GM23338 (cell line): Measurements from ENCODE around the gene ASTL. TPM values are rescaled to one million over a fixed set of nuclear protein-coding genes. Genes with fewer than 3 reads are reported as not detected.

Experiments used
- ATAC-seq: fragments of 200-7000 bp; cut with Tn5 transposase; 3 replicates; pipeline ENCODE4 v1.9.1; 2020
- DNase-seq: peaks from one replicate; pipeline ENCODE4 v3.0.0-alpha.2; 2015; ENCODE audit warnings: low spot score
- H2AFZ ChIP-seq: fragments of 200-600 bp; sonication (generic); 2 replicates; pipeline ENCODE4 v1.8.0; 2016; ENCODE audit warnings: antibody characterized with exemption, mild to moderate bottlenecking, moderate library complexity
- H3F3A ChIP-seq: fragments of 200-600 bp; sonication (generic); replicated peaks from 2 replicates; pipeline ENCODE4 v1.8.0; 2017; ENCODE audit warnings: antibody characterized with exemption, mixed run types, low read depth
- H3K27ac ChIP-seq: fragments of 200-600 bp; sonication (generic); 2 replicates; pipeline ENCODE4 v1.6.1; 2016; ENCODE audit warnings: low read depth
- H3K27me3 ChIP-seq: fragments of 200-600 bp; sonication (generic); 2 replicates; pipeline ENCODE4 v1.8.0; 2016; ENCODE audit warnings: mild to moderate bottlenecking, mixed run types, moderate library complexity; ENCODE audit not compliant: insufficient read depth
- H3K36me3 ChIP-seq: fragments of 200-600 bp; sonication (generic); 2 replicates; pipeline ENCODE4 v1.8.0; 2016; ENCODE audit warnings: mild to moderate bottlenecking; ENCODE audit not compliant: insufficient read depth
- H3K4me1 ChIP-seq: fragments of 200-600 bp; sonication (generic); 2 replicates; pipeline ENCODE4 v1.8.0; 2016; ENCODE audit warnings: mild to moderate bottlenecking, moderate library complexity; ENCODE audit not compliant: insufficient read depth
- H3K4me2 ChIP-seq: fragments of 200-600 bp; sonication (generic); 2 replicates; pipeline ENCODE4 v1.7.1; 2017; ENCODE audit warnings: mixed run types
- H3K4me3 ChIP-seq: fragments of 200-600 bp; sonication (generic); 2 replicates; pipeline ENCODE4 v1.6.1; 2016; ENCODE audit warnings: mixed run types
- H3K79me2 ChIP-seq: fragments of 200-600 bp; sonication (generic); replicated peaks from 2 replicates; pipeline ENCODE4 v1.8.0; 2017; ENCODE audit warnings: mild to moderate bottlenecking; ENCODE audit not compliant: insufficient read depth
- H3K9me2 ChIP-seq: fragments of 200-600 bp; sonication (generic); 2 replicates; pipeline ENCODE4 v1.8.0; 2017; ENCODE audit not compliant: insufficient read depth
- H4K20me1 ChIP-seq: fragments of 200-600 bp; sonication (generic); replicated peaks from 2 replicates; pipeline ENCODE4 v1.8.0; 2017; ENCODE audit warnings: mild to moderate bottlenecking; ENCODE audit not compliant: insufficient read depth
- H3K27ac Mint-ChIP-seq: 2 replicates; pipeline ENCODE4 v1.8.0; 2020; ENCODE audit warnings: inconsistent platforms, mild to moderate bottlenecking, moderate library complexity, mixed read lengths
- H3K27me3 Mint-ChIP-seq: 3 replicates; pipeline ENCODE4 v1.8.0; 2022; ENCODE audit warnings: low read depth, mild to moderate bottlenecking, moderate library complexity, mixed read lengths, inconsistent platforms; ENCODE audit not compliant: insufficient read depth, poor library complexity
- H3K36me3 Mint-ChIP-seq: 3 replicates; pipeline ENCODE4 v1.8.0; 2021; ENCODE audit warnings: low read depth, mild to moderate bottlenecking, inconsistent platforms, moderate library complexity, mixed read lengths
- H3K4me1 Mint-ChIP-seq: 3 replicates; pipeline ENCODE4 v1.8.0; 2020; ENCODE audit warnings: mild to moderate bottlenecking, inconsistent platforms, mixed read lengths
- H3K4me3 Mint-ChIP-seq: 3 replicates; pipeline ENCODE4 v1.8.0; 2021; ENCODE audit warnings: moderate library complexity, mild to moderate bottlenecking, inconsistent platforms, mixed read lengths
- H3K9me3 Mint-ChIP-seq: 3 replicates; pipeline ENCODE4 v1.8.0; 2020; ENCODE audit warnings: moderate library complexity, mild to moderate bottlenecking, inconsistent platforms, mixed read lengths
- CREB1 ChIP-seq: fragments of 250-450 bp; sonication (Bioruptor Pico); IDR thresholded peaks from 2 replicates; pipeline ENCODE4 v1.5.0; 2020; ENCODE audit warnings: low read depth, mild to moderate bottlenecking, moderate library complexity
- EZH2 ChIP-seq: fragments of 200-600 bp; sonication (generic); IDR thresholded peaks from one replicate; pipeline ENCODE4 v1.8.0; 2017; ENCODE audit warnings: antibody characterized with exemption, mild to moderate bottlenecking, low read depth; ENCODE audit not compliant: unreplicated experiment
- EZH2phosphoT487 ChIP-seq: fragments of 200-600 bp; sonication (generic); IDR thresholded peaks from one replicate; pipeline ENCODE4 v1.8.1; 2018; ENCODE audit warnings: antibody characterized with exemption; ENCODE audit not compliant: unreplicated experiment
- JUNB ChIP-seq: IDR thresholded peaks from one replicate; pipeline ENCODE4 v1.6.1; 2016; ENCODE audit warnings: antibody characterized with exemption; ENCODE audit not compliant: unreplicated experiment
- NANOG ChIP-seq: IDR thresholded peaks from 2 replicates; pipeline ENCODE4 v1.6.1; 2016; ENCODE audit warnings: antibody characterized with exemption, borderline replicate concordance
- POLR2AphosphoS5 ChIP-seq: IDR thresholded peaks from 2 replicates; pipeline ENCODE4 v1.6.1; 2016; ENCODE audit warnings: antibody characterized with exemption, low read depth
- STAT1 ChIP-seq: IDR thresholded peaks from one replicate; pipeline ENCODE4 v1.6.1; 2016; ENCODE audit warnings: antibody characterized with exemption; ENCODE audit not compliant: unreplicated experiment
- ZNF114 ChIP-seq: fragments of 250-450 bp; sonication (Bioruptor Pico); IDR thresholded peaks from 2 replicates; pipeline ENCODE4 v1.5.0; 2020; ENCODE audit warnings: mild to moderate bottlenecking, moderate library complexity
- ZNF331 ChIP-seq: fragments of 250-450 bp; sonication (Bioruptor Pico); IDR thresholded peaks from 2 replicates; pipeline ENCODE4 v1.5.0; 2020; ENCODE audit warnings: low read depth, mild to moderate bottlenecking, moderate library complexity
- polyA plus RNA-seq: library from polyadenylated mRNA; unstranded; fragments of >200 nt; fragmentation: Nextera tagmentation; extraction: Ambion mirVana; gene quantifications from 2 replicates; pipeline ENCODE4 v1.2.1, GENCODE V29; 2016
- total RNA-seq: library from RNA; depleted of rRNA; stranded (reverse); fragments of >200 nt; shearing (Covaris generic); gene quantifications from 2 replicates; pipeline ENCODE4 v1.2.3, GENCODE V29; 2014
- TF ChIP-seq, protein P1 (sequence below): IDR thresholded peaks from 2 replicates; pipeline ENCODE4 v1.6.1; 2016; ENCODE audit warnings: antibody characterized with exemption
- TF ChIP-seq, protein P2 (sequence below), 2 experiments: fragments of 200-600 bp in 1 of 2; sonication (generic) in 1 of 2; conservative IDR thresholded peaks; 2 replicates each; pipeline versions ENCODE4 v1.5.1 to v1.6.1; 2016 to 2017; ENCODE audit warnings: antibody characterized with exemption in 2 of 2, low read depth in 2 of 2, mild to moderate bottlenecking in 2 of 2, moderate library complexity in 1 of 2
- TF ChIP-seq, protein P3 (sequence below): fragments of 250-450 bp; sonication (Bioruptor Pico); IDR thresholded peaks from 2 replicates; pipeline ENCODE4 v1.5.0; 2020; ENCODE audit warnings: mild to moderate bottlenecking, moderate library complexity
- TF ChIP-seq, protein P4 (sequence below): IDR thresholded peaks from one replicate; pipeline ENCODE4 v1.6.1; 2018; ENCODE audit warnings: antibody characterized with exemption; ENCODE audit not compliant: unreplicated experiment

The ASTL gene
- total and polyA plus RNA-seq, 2 experiments from 2014 or later = 0.23 TPM; not detected in 1

DNA sequence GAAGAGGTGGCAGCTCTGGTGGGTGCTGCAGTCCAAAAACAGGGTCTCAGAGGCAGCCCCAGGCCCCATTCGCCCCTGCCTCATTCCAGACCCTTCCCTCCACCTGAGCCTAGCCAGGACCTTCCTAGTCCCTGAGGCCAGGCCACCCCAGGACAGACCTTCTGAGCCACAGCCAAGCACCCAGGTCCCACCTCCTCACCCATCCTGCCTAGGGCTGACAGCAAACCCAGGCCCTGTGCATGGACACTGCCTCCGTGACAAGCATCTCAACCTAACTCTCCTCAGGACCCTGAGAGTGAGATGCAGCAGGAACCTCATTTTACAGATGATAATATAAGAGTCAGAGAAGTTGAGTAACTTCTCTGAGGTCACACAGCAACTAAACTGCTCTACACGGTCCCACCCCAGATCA, 37.4 kb downstream of the ASTL start:
- Histone ChIP-seq H3K27me3 (no peaks in the 10 kb centered on the region), H3K4me1 (peaks cover 7% of the 10 kb centered on the region; the same call in 1 of the 2 replicates), H3F3A (no peaks in the 10 kb centered on the region), H3K4me3 (no peak overlapping the region), H3K36me3 (no peaks in the 10 kb centered on the region), H4K20me1 (no peaks in the 10 kb centered on the region), H3K79me2 (no peaks in the 10 kb centered on the region), H3K9me2 (no peaks in the 10 kb centered on the region), H3K4me2 (no peak overlapping the region), H3K27ac (no peak overlapping the region), H2AFZ (no peak overlapping the region)
- H3K27ac Mint-ChIP-seq = no peak overlapping the region
- H3K27me3 Mint-ChIP-seq = peaks cover 7% of the 10 kb centered on the region
- DNase-seq (no peak), ATAC-seq (no peak)
- TF ChIP-seq EZH2phosphoT487 (no peak), STAT1 (no peak), NANOG (no peak), POLR2AphosphoS5 (no peak), JUNB (no peak), EZH2 (no peak), ZNF114 (CRISPR knock-in tag) (no peak), ZNF331 (CRISPR knock-in tag) (no peak), CREB1 (CRISPR knock-in tag) (no peak)
- TF ChIP-seq, protein P1, sequence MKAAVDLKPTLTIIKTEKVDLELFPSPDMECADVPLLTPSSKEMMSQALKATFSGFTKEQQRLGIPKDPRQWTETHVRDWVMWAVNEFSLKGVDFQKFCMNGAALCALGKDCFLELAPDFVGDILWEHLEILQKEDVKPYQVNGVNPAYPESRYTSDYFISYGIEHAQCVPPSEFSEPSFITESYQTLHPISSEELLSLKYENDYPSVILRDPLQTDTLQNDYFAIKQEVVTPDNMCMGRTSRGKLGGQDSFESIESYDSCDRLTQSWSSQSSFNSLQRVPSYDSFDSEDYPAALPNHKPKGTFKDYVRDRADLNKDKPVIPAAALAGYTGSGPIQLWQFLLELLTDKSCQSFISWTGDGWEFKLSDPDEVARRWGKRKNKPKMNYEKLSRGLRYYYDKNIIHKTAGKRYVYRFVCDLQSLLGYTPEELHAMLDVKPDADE = no peak
- TF ChIP-seq, protein P2, sequence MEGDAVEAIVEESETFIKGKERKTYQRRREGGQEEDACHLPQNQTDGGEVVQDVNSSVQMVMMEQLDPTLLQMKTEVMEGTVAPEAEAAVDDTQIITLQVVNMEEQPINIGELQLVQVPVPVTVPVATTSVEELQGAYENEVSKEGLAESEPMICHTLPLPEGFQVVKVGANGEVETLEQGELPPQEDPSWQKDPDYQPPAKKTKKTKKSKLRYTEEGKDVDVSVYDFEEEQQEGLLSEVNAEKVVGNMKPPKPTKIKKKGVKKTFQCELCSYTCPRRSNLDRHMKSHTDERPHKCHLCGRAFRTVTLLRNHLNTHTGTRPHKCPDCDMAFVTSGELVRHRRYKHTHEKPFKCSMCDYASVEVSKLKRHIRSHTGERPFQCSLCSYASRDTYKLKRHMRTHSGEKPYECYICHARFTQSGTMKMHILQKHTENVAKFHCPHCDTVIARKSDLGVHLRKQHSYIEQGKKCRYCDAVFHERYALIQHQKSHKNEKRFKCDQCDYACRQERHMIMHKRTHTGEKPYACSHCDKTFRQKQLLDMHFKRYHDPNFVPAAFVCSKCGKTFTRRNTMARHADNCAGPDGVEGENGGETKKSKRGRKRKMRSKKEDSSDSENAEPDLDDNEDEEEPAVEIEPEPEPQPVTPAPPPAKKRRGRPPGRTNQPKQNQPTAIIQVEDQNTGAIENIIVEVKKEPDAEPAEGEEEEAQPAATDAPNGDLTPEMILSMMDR (conservative IDR thresholded peaks at IDR 0.05; ENCODE audit: low read depth in 2 of 2) = no peak
- TF ChIP-seq, protein P3, sequence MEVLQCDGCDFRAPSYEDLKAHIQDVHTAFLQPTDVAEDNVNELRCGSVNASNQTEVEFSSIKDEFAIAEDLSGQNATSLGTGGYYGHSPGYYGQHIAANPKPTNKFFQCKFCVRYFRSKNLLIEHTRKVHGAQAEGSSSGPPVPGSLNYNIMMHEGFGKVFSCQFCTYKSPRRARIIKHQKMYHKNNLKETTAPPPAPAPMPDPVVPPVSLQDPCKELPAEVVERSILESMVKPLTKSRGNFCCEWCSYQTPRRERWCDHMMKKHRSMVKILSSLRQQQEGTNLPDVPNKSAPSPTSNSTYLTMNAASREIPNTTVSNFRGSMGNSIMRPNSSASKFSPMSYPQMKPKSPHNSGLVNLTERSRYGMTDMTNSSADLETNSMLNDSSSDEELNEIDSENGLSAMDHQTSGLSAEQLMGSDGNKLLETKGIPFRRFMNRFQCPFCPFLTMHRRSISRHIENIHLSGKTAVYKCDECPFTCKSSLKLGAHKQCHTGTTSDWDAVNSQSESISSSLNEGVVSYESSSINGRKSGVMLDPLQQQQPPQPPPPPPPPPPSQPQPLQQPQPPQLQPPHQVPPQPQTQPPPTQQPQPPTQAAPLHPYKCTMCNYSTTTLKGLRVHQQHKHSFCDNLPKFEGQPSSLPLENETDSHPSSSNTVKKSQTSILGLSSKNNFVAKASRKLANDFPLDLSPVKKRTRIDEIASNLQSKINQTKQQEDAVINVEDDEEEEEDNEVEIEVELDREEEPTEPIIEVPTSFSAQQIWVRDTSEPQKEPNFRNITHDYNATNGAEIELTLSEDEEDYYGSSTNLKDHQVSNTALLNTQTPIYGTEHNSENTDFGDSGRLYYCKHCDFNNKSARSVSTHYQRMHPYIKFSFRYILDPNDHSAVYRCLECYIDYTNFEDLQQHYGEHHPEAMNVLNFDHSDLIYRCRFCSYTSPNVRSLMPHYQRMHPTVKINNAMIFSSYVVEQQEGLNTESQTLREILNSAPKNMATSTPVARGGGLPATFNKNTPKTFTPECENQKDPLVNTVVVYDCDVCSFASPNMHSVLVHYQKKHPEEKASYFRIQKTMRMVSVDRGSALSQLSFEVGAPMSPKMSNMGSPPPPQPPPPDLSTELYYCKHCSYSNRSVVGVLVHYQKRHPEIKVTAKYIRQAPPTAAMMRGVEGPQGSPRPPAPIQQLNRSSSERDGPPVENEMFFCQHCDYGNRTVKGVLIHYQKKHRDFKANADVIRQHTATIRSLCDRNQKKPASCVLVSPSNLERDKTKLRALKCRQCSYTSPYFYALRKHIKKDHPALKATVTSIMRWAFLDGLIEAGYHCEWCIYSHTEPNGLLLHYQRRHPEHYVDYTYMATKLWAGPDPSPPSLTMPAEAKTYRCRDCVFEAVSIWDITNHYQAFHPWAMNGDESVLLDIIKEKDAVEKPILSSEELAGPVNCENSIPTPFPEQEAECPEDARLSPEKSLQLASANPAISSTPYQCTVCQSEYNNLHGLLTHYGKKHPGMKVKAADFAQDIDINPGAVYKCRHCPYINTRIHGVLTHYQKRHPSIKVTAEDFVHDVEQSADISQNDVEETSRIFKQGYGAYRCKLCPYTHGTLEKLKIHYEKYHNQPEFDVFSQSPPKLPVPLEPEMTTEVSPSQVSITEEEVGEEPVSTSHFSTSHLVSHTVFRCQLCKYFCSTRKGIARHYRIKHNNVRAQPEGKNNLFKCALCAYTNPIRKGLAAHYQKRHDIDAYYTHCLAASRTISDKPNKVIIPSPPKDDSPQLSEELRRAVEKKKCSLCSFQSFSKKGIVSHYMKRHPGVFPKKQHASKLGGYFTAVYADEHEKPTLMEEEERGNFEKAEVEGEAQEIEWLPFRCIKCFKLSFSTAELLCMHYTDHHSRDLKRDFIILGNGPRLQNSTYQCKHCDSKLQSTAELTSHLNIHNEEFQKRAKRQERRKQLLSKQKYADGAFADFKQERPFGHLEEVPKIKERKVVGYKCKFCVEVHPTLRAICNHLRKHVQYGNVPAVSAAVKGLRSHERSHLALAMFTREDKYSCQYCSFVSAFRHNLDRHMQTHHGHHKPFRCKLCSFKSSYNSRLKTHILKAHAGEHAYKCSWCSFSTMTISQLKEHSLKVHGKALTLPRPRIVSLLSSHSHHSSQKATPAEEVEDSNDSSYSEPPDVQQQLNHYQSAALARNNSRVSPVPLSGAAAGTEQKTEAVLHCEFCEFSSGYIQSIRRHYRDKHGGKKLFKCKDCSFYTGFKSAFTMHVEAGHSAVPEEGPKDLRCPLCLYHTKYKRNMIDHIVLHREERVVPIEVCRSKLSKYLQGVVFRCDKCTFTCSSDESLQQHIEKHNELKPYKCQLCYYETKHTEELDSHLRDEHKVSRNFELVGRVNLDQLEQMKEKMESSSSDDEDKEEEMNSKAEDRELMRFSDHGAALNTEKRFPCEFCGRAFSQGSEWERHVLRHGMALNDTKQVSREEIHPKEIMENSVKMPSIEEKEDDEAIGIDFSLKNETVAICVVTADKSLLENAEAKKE = no peak
- TF ChIP-seq, protein P4, sequence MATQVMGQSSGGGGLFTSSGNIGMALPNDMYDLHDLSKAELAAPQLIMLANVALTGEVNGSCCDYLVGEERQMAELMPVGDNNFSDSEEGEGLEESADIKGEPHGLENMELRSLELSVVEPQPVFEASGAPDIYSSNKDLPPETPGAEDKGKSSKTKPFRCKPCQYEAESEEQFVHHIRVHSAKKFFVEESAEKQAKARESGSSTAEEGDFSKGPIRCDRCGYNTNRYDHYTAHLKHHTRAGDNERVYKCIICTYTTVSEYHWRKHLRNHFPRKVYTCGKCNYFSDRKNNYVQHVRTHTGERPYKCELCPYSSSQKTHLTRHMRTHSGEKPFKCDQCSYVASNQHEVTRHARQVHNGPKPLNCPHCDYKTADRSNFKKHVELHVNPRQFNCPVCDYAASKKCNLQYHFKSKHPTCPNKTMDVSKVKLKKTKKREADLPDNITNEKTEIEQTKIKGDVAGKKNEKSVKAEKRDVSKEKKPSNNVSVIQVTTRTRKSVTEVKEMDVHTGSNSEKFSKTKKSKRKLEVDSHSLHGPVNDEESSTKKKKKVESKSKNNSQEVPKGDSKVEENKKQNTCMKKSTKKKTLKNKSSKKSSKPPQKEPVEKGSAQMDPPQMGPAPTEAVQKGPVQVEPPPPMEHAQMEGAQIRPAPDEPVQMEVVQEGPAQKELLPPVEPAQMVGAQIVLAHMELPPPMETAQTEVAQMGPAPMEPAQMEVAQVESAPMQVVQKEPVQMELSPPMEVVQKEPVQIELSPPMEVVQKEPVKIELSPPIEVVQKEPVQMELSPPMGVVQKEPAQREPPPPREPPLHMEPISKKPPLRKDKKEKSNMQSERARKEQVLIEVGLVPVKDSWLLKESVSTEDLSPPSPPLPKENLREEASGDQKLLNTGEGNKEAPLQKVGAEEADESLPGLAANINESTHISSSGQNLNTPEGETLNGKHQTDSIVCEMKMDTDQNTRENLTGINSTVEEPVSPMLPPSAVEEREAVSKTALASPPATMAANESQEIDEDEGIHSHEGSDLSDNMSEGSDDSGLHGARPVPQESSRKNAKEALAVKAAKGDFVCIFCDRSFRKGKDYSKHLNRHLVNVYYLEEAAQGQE = no peak
- H3K36me3 Mint-ChIP-seq = peaks cover 5% of the 10 kb centered on the region; the same call in 2 of the 3 replicates
- no peak overlapping the region for H3K4me3 Mint-ChIP-seq
- peaks cover 15% of the 10 kb centered on the region for H3K4me1 Mint-ChIP-seq
- peaks cover 8% of the 10 kb centered on the region for H3K9me3 Mint-ChIP-seq
